ENCODE results near the gene UGT2B15. TPM values are rescaled to one million over a fixed set of nuclear protein-coding genes. Genes with fewer than 3 reads are reported as not detected.
"Not testable (repeated sequence)": the region's sequence is repeated elsewhere in the genome, so short reads cannot be mapped to it uniquely, and the experiment has no call there.

Gene UGT2B15
- total RNA-seq, result under 1 TPM in 2 of 7 donors, not detected in 5; 0.40 to 0.46 TPM
- not detected for polyA plus RNA-seq
- long read RNA-seq, donor 1, result 0 reads
- long read RNA-seq, donor 2, result 0 reads
- long read RNA-seq, donor 3, result 0 reads

GRCh38 chr4:68670479-68670939, at the start of gene UGT2B15:
UGT2B15 (minus strand) TSS chr4:68670652; CDS start chr4:68670618, 34 bp downstream.
- H3K27ac ChIP-seq; H3K27me3 ChIP-seq; H3K9me3 ChIP-seq; H3K4me1 ChIP-seq (ENCODE audit: insufficient read depth); H3K4me3 ChIP-seq; intact Hi-C loops (cut with DNase I); DNase-seq; H3K36me3 ChIP-seq: not testable (repeated sequence)
- 54 to 70% (median 66%) methylated on average over 1 of the region's 1 CpG for WGBS, 3 donors

GRCh38 chr4:68719075-68719473, 48.6 kb upstream of the UGT2B15 start:
- Histone ChIP-seq H3K27ac (no peak overlapping the region), H3K27me3 (no peaks in the 10 kb centered on the region), H3K36me3 (no peaks in the 10 kb centered on the region), H3K4me3 (no peak overlapping the region), H3K9me3 (no peaks in the 10 kb centered on the region), H3K4me1 (ENCODE audit: insufficient read depth) (no peaks in the 10 kb centered on the region)
- intact Hi-C loops (cut with DNase I), result no loop called here
- no peak for DNase-seq
- TF ChIP-seq CTCF (IDR thresholded peaks at IDR 0.05), result no peak
- TF ChIP-seq POLR2A (IDR thresholded peaks at IDR 0.05), result no peak
- TF ChIP-seq EP300 (IDR thresholded peaks at IDR 0.05), result no peak
- WGBS, 3 donors, result 82 to 87% (median 83%) methylated on average over 2 of the region's 2 CpGs

- Histone ChIP-seq H3K36me3 (no peaks in the 10 kb centered on the region), H3K4me3 (no peak overlapping the region), H3K27me3 (no peaks in the 10 kb centered on the region), H3K4me1 (ENCODE audit: insufficient read depth) (no peaks in the 10 kb centered on the region), H3K27ac (no peak overlapping the region), H3K9me3 (no peaks in the 10 kb centered on the region)
- WGBS, 3 donors, result 85 to 87% (median 85%) methylated on average over 3 of the region's 3 CpGs
- intact Hi-C loops (cut with DNase I), result no loop called here
- TF ChIP-seq CTCF (IDR thresholded peaks at IDR 0.05) (no peak), POLR2A (IDR thresholded peaks at IDR 0.05) (no peak), EP300 (IDR thresholded peaks at IDR 0.05) (no peak)
- DNase-seq, result no peak
These were observed 48.1 kb upstream of the UGT2B15 start for GRCh38 chr4:68718447-68719074.

- Histone ChIP-seq H3K27me3 (no peaks in the 10 kb centered on the region), H3K9me3 (no peaks in the 10 kb centered on the region), H3K27ac (no peak overlapping the region), H3K4me1 (ENCODE audit: insufficient read depth) (no peaks in the 10 kb centered on the region), H3K36me3 (no peaks in the 10 kb centered on the region), H3K4me3 (no peak overlapping the region)
- no peak for TF ChIP-seq POLR2A (IDR thresholded peaks at IDR 0.05)
- no peak for TF ChIP-seq CTCF (IDR thresholded peaks at IDR 0.05)
- TF ChIP-seq EP300 (IDR thresholded peaks at IDR 0.05), result no peak
- DNase-seq, result no peak
- 28 to 61% (median 28%) methylated on average over 1 of the region's 1 CpG for WGBS, 3 donors
- intact Hi-C loops (cut with DNase I), result no loop called here
These were observed 47.5 kb upstream of the UGT2B15 start for GRCh38 chr4:68717999-68718398.

GRCh38 chr4:68714400-68714799, 43.9 kb upstream of the UGT2B15 start:
- Histone ChIP-seq H3K9me3 (no peaks in the 10 kb centered on the region), H3K27me3 (no peaks in the 10 kb centered on the region), H3K36me3 (no peaks in the 10 kb centered on the region), H3K27ac (no peak overlapping the region), H3K4me1 (ENCODE audit: insufficient read depth) (no peaks in the 10 kb centered on the region), H3K4me3 (no peak overlapping the region)
- 88 to 95% (median 90%) methylated on average over 2 of the region's 2 CpGs for WGBS, 3 donors
- no peak for DNase-seq
- TF ChIP-seq CTCF (IDR thresholded peaks at IDR 0.05) (no peak), EP300 (IDR thresholded peaks at IDR 0.05) (no peak), POLR2A (IDR thresholded peaks at IDR 0.05) (no peak)
- intact Hi-C loops (cut with DNase I), result no loop called here

Measured in ovary (tissue), 10 donors.